Dendritic cell treated with granulocyte-macrophage colony-stimulating factor and Interleukin-4, amounts not matched to agents 40 ng/mL and 50 ng/mL, for 4 days (primary cell): Measurements from ENCODE around the gene IGSF9B.

Source experiments
- H3K27ac Mint-ChIP-seq: one replicate; pipeline ENCODE4 v1.8.0; 2022; ENCODE audit warnings: mild to moderate bottlenecking, mixed read lengths
- H3K27me3 Mint-ChIP-seq: one replicate; pipeline ENCODE4 v1.8.0; 2022; ENCODE audit warnings: mild to moderate bottlenecking, mixed read lengths
- H3K36me3 Mint-ChIP-seq: one replicate; pipeline ENCODE4 v1.8.0; 2022; ENCODE audit warnings: low read depth, mixed read lengths
- H3K4me1 Mint-ChIP-seq: one replicate; pipeline ENCODE4 v1.8.0; 2022; ENCODE audit warnings: low read depth, mixed read lengths
- H3K4me3 Mint-ChIP-seq: one replicate; pipeline ENCODE4 v1.8.0; 2022; ENCODE audit warnings: mild to moderate bottlenecking, moderate library complexity, mixed read lengths
- H3K9me3 Mint-ChIP-seq: one replicate; pipeline ENCODE4 v1.8.0; 2022; ENCODE audit warnings: mixed read lengths
- intact Hi-C: fragments of 100-400 bp; cut with micrococcal nuclease; formaldehyde crosslinking; loops from one replicate; pipeline ENCODE4 v1.15.0; 2022

The IGSF9B gene

GRCh38 chr11:133977067-133977677 is 20.4 kb upstream of the IGSF9B start:
- Mint-ChIP-seq H3K4me1 (no peaks in the 10 kb centered on the region), H3K9me3 (no peaks in the 10 kb centered on the region), H3K27me3 (no peaks in the 10 kb centered on the region), H3K36me3 (no peaks in the 10 kb centered on the region), H3K27ac (no peak overlapping the region), H3K4me3 (no peak overlapping the region)
- intact Hi-C loops, result no loop called here

GRCh38 chr11:133975488-133975849 is 18.7 kb upstream of the IGSF9B start:
- H3K27me3 Mint-ChIP-seq, result no peaks in the 10 kb centered on the region
- no peaks in the 10 kb centered on the region for H3K4me1 Mint-ChIP-seq

GRCh38 chr11:133974836-133975487 is 18.2 kb upstream of the IGSF9B start:
- H3K27ac Mint-ChIP-seq, result no peak overlapping the region
- intact Hi-C loops, result no loop called here
- no peaks in the 10 kb centered on the region for H3K4me1 Mint-ChIP-seq
- no peaks in the 10 kb centered on the region for H3K9me3 Mint-ChIP-seq
- H3K27me3 Mint-ChIP-seq, result no peaks in the 10 kb centered on the region
- H3K4me3 Mint-ChIP-seq, result no peak overlapping the region
- H3K36me3 Mint-ChIP-seq, result no peaks in the 10 kb centered on the region

More at GRCh38 chr11:133975488-133975849, 18.7 kb upstream of the IGSF9B start:
- Mint-ChIP-seq H3K4me3 (no peak overlapping the region), H3K36me3 (no peaks in the 10 kb centered on the region), H3K9me3 (no peaks in the 10 kb centered on the region), H3K27ac (no peak overlapping the region)
- intact Hi-C loops, result no loop called here

- no peaks in the 10 kb centered on the region for H3K36me3 Mint-ChIP-seq
- no peaks in the 10 kb centered on the region for H3K9me3 Mint-ChIP-seq
- H3K27me3 Mint-ChIP-seq, result peaks cover 13% of the 10 kb centered on the region
Observed at GRCh38 chr11:133971881-133972280, 15.1 kb upstream of the IGSF9B start.

GRCh38 chr11:133969112-133969511 is 12.3 kb upstream of the IGSF9B start:
- intact Hi-C loops, result no loop called here
- no peak overlapping the region for H3K4me3 Mint-ChIP-seq
- no peaks in the 10 kb centered on the region for H3K4me1 Mint-ChIP-seq

More at GRCh38 chr11:133971881-133972280, 15.1 kb upstream of the IGSF9B start:
- H3K27ac Mint-ChIP-seq, result no peak overlapping the region
- H3K4me3 Mint-ChIP-seq, result no peak overlapping the region
- intact Hi-C loops, result no loop called here
- H3K4me1 Mint-ChIP-seq, result no peaks in the 10 kb centered on the region

GRCh38 chr11:133968300-133968699 is 11.5 kb upstream of the IGSF9B start:
- Mint-ChIP-seq H3K4me1 (no peaks in the 10 kb centered on the region), H3K27me3 (peaks cover 23% of the 10 kb centered on the region), H3K36me3 (no peaks in the 10 kb centered on the region), H3K4me3 (no peak overlapping the region), H3K27ac (no peak overlapping the region), H3K9me3 (no peaks in the 10 kb centered on the region)
- intact Hi-C loops, result no loop called here

More at GRCh38 chr11:133969112-133969511, 12.3 kb upstream of the IGSF9B start:
- peaks cover 23% of the 10 kb centered on the region for H3K27me3 Mint-ChIP-seq
- H3K36me3 Mint-ChIP-seq, result no peaks in the 10 kb centered on the region
- no peak overlapping the region for H3K27ac Mint-ChIP-seq
- no peaks in the 10 kb centered on the region for H3K9me3 Mint-ChIP-seq

GRCh38 chr11:133967599-133968238 is 11.0 kb upstream of the IGSF9B start:
- no peak overlapping the region for H3K27ac Mint-ChIP-seq
- no peaks in the 10 kb centered on the region for H3K36me3 Mint-ChIP-seq
- H3K9me3 Mint-ChIP-seq, result no peaks in the 10 kb centered on the region
- peaks cover 23% of the 10 kb centered on the region for H3K27me3 Mint-ChIP-seq
- H3K4me3 Mint-ChIP-seq, result no peak overlapping the region
- H3K4me1 Mint-ChIP-seq, result no peaks in the 10 kb centered on the region
- intact Hi-C loops, result no loop called here

- H3K4me3 Mint-ChIP-seq, result no peak overlapping the region
- H3K27me3 Mint-ChIP-seq, result peaks cover 23% of the 10 kb centered on the region
- intact Hi-C loops, result no loop called here
- no peak overlapping the region for H3K27ac Mint-ChIP-seq
- H3K9me3 Mint-ChIP-seq, result no peaks in the 10 kb centered on the region
- no peaks in the 10 kb centered on the region for H3K36me3 Mint-ChIP-seq
- no peaks in the 10 kb centered on the region for H3K4me1 Mint-ChIP-seq
Observed at GRCh38 chr11:133966921-133967598, 10.3 kb upstream of the IGSF9B start.

GRCh38 chr11:133966172-133966651 is 9.4 kb upstream of the IGSF9B start:
- H3K9me3 Mint-ChIP-seq, result no peaks in the 10 kb centered on the region
- intact Hi-C loops, result no loop called here
- peaks cover 23% of the 10 kb centered on the region for H3K27me3 Mint-ChIP-seq
- H3K4me1 Mint-ChIP-seq, result no peaks in the 10 kb centered on the region
- H3K27ac Mint-ChIP-seq, result no peak overlapping the region
- no peaks in the 10 kb centered on the region for H3K36me3 Mint-ChIP-seq
- H3K4me3 Mint-ChIP-seq, result no peak overlapping the region

GRCh38 chr11:133965031-133965601 is 8.3 kb upstream of the IGSF9B start:
- no peaks in the 10 kb centered on the region for H3K9me3 Mint-ChIP-seq
- H3K27me3 Mint-ChIP-seq, result peaks cover 23% of the 10 kb centered on the region
- H3K36me3 Mint-ChIP-seq, result no peaks in the 10 kb centered on the region
- H3K4me1 Mint-ChIP-seq, result no peaks in the 10 kb centered on the region
- no peak overlapping the region for H3K4me3 Mint-ChIP-seq
- no peak overlapping the region for H3K27ac Mint-ChIP-seq
- intact Hi-C loops, result no loop called here

- H3K36me3 Mint-ChIP-seq, result no peaks in the 10 kb centered on the region
- no peaks in the 10 kb centered on the region for H3K9me3 Mint-ChIP-seq
- H3K27ac Mint-ChIP-seq, result no peak overlapping the region
- intact Hi-C loops, result no loop called here
- peaks cover 23% of the 10 kb centered on the region for H3K27me3 Mint-ChIP-seq
- H3K4me3 Mint-ChIP-seq, result no peak overlapping the region
- no peaks in the 10 kb centered on the region for H3K4me1 Mint-ChIP-seq
Observed at GRCh38 chr11:133964356-133964755, 7.6 kb upstream of the IGSF9B start.

- Mint-ChIP-seq H3K9me3 (no peaks in the 10 kb centered on the region), H3K27ac (no peak overlapping the region), H3K36me3 (no peaks in the 10 kb centered on the region), H3K4me3 (no peak overlapping the region), H3K27me3 (peaks cover 30% of the 10 kb centered on the region), H3K4me1 (no peaks in the 10 kb centered on the region)
- intact Hi-C loops, result no loop called here
Observed at GRCh38 chr11:133961890-133962289, 5.1 kb upstream of the IGSF9B start.

- no peak overlapping the region for H3K4me3 Mint-ChIP-seq
- intact Hi-C loops, result no loop called here
- H3K36me3 Mint-ChIP-seq, result no peaks in the 10 kb centered on the region
- H3K4me1 Mint-ChIP-seq, result no peaks in the 10 kb centered on the region
- H3K27ac Mint-ChIP-seq, result no peak overlapping the region
- no peaks in the 10 kb centered on the region for H3K9me3 Mint-ChIP-seq
- H3K27me3 Mint-ChIP-seq, result peaks cover 48% of the 10 kb centered on the region
Observed at GRCh38 chr11:133957900-133958299, 1.1 kb upstream of the IGSF9B start.

GRCh38 chr11:133955945-133956421 is 785 bp downstream of the IGSF9B start:
- Mint-ChIP-seq H3K4me1 (no peaks in the 10 kb centered on the region), H3K27me3 (peaks cover 50% of the 10 kb centered on the region), H3K4me3 (no peak overlapping the region), H3K27ac (no peak overlapping the region), H3K36me3 (no peaks in the 10 kb centered on the region), H3K9me3 (no peaks in the 10 kb centered on the region)
- intact Hi-C loops, result no loop called here
